Measurements from ENCODE around the gene GLIS2. TPM values are rescaled to one million over a fixed set of nuclear protein-coding genes. Genes with fewer than 3 reads are reported as not detected.

Gene GLIS2
- total RNA-seq, 1 donor from 2014 or later, result 8.9 TPM

GRCh38 chr16:4381072-4381934 is 65.4 kb downstream of the GLIS2 start:
- no peak for DNase-seq (ENCODE audit: low spot score)

GRCh38 chr16:4381935-4382794 is 66.3 kb downstream of the GLIS2 start:
- DNase-seq (ENCODE audit: low spot score), result no peak

GRCh38 chr16:4382795-4383357 is 67.0 kb downstream of the GLIS2 start:
- DNase-seq (ENCODE audit: low spot score), result no peak

- no peak for DNase-seq (ENCODE audit: low spot score)
Observed at GRCh38 chr16:4383591-4384444, 68.0 kb downstream of the GLIS2 start.

GRCh38 chr16:4384509-4384942 is 68.7 kb downstream of the GLIS2 start:
- DNase-seq (ENCODE audit: low spot score), result peak; percentile 69

- no peak for DNase-seq (ENCODE audit: low spot score)
Observed at GRCh38 chr16:4385066-4385788, 69.4 kb downstream of the GLIS2 start.

GRCh38 chr16:4385789-4386450 is 70.1 kb downstream of the GLIS2 start:
- DNase-seq (ENCODE audit: low spot score), result no peak

GRCh38 chr16:4386451-4386805 is 70.6 kb downstream of the GLIS2 start:
- peak; percentile 47 for DNase-seq (ENCODE audit: low spot score)

GRCh38 chr16:4386951-4387565 is 71.2 kb downstream of the GLIS2 start:
- DNase-seq (ENCODE audit: low spot score), result no peak

- no peak for DNase-seq (ENCODE audit: low spot score)
Observed at GRCh38 chr16:4387781-4388180, 71.9 kb downstream of the GLIS2 start.

GRCh38 chr16:4388271-4389021 is 72.6 kb downstream of the GLIS2 start:
- peak; percentile 59 for DNase-seq (ENCODE audit: low spot score)

Other genes starting within 250 kb of the GLIS2 start
- gene ADCY9, start 199.6 kb upstream of the GLIS2 start, total RNA-seq (ENCODE audit: insufficient read depth, low replicate concordance), result 19.0 TPM
- 1.4 TPM for gene SRL, start 74.0 kb upstream of the GLIS2 start, total RNA-seq (ENCODE audit: insufficient read depth, low replicate concordance)
- 24.8 TPM for gene TFAP4, start 43.0 kb upstream of the GLIS2 start, total RNA-seq (ENCODE audit: insufficient read depth, low replicate concordance)
- gene PAM16, start 35.3 kb downstream of the GLIS2 start, total RNA-seq (ENCODE audit: insufficient read depth, low replicate concordance), result 1.7 TPM
- 57.3 TPM for gene VASN, start 55.8 kb downstream of the GLIS2 start, total RNA-seq (ENCODE audit: insufficient read depth, low replicate concordance)
- 53.2 TPM for gene CORO7, start 100.5 kb downstream of the GLIS2 start, total RNA-seq (ENCODE audit: insufficient read depth, low replicate concordance)
- gene DNAJA3, start 109.8 kb downstream of the GLIS2 start, total RNA-seq (ENCODE audit: insufficient read depth, low replicate concordance), result 17.1 TPM
- gene NMRAL1, start 158.6 kb downstream of the GLIS2 start, total RNA-seq (ENCODE audit: insufficient read depth, low replicate concordance), result 17.1 TPM
- 32.3 TPM for gene HMOX2, start 160.3 kb downstream of the GLIS2 start, total RNA-seq (ENCODE audit: insufficient read depth, low replicate concordance)
- 7.9 TPM for gene CDIP1, start 222.7 kb downstream of the GLIS2 start, total RNA-seq (ENCODE audit: insufficient read depth, low replicate concordance)
- 0.48 TPM for gene C16orf96, start 240.3 kb downstream of the GLIS2 start, total RNA-seq (ENCODE audit: insufficient read depth, low replicate concordance)

Measured in umbilical cord (tissue), 2 donors.